Body of pancreas (tissue), 4 donors: ENCODE measurements around the gene CYP4V2. TPM values are rescaled to one million over a fixed set of nuclear protein-coding genes. Genes with fewer than 3 reads are reported as not detected.

Experiments used
- ATAC-seq: fragments of 150-250 bp; one replicate; pipeline ENCODE4 v1.9.1; 2016
- DNase-seq, 4 donors: peaks; one replicate each; pipeline ENCODE4 v3.0.0-alpha.2; 2019
- H3K27ac ChIP-seq, 4 donors: fragments of 200-600 bp; sonication (generic); 1 replicate in 3 of 4; 2 replicates in 1 of 4; pipeline versions ENCODE4 v1.5.1 to v1.6.1; 2016 to 2019; ENCODE audit warnings: mild to moderate bottlenecking in 1 of 4, mixed read lengths in 1 of 4, moderate library complexity in 1 of 4
- H3K27me3 ChIP-seq, 2 donors: fragments of 200-600 bp; sonication (generic); one replicate each; pipeline ENCODE4 v1.6.0; 2016; ENCODE audit warnings: mild to moderate bottlenecking in 1 of 2
- H3K36me3 ChIP-seq, 2 donors: fragments of 200-600 bp; sonication (generic); replicated peaks in 1 of 2; 2 replicates each; pipeline ENCODE4 v1.5.1; 2016; ENCODE audit warnings: low read depth in 2 of 2; ENCODE audit not compliant: insufficient read depth in 1 of 2
- H3K4me1 ChIP-seq: fragments of 200-600 bp; sonication (generic); one replicate; pipeline ENCODE4 v1.6.0; 2016
- H3K4me3 ChIP-seq, 2 donors: fragments of 200-600 bp; sonication (generic); 1 replicate in 1 of 2; 2 replicates in 1 of 2; pipeline ENCODE4 v1.5.1; 2016 to 2019
- H3K9me3 ChIP-seq, 3 donors: fragments of 200-600 bp; sonication (generic); 1 replicate in 2 of 3; 2 replicates in 1 of 3; pipeline ENCODE4 v1.5.1; 2016
- CTCF ChIP-seq, 7 experiments: fragments of 450-650 bp in 4 of 7; fragments of 200-600 bp in 3 of 7; sonication (generic) in 3 of 7; IDR thresholded peaks; one replicate each; pipeline ENCODE4 v1.5.1; 2016 to 2019; ENCODE audit warnings: antibody characterized with exemption in 7 of 7
- POLR2A ChIP-seq, 3 donors: fragments of 450-650 bp; IDR thresholded peaks; one replicate each; pipeline ENCODE4 v1.6.1; 2016; ENCODE audit warnings: antibody characterized with exemption in 3 of 3, mild to moderate bottlenecking in 2 of 3
- WGBS, 2 donors: methylation state at CpG; one replicate each; pipeline ENCODE4 v1.1.5; 2017; 5-methylcytosine and 5-hydroxymethylcytosine counted together
- intact Hi-C: fragments of 100-400 bp; cut with DNase I; formaldehyde crosslinking; loops from one replicate; pipeline ENCODE4 v1.15.1; 2023
- total RNA-seq, 2 donors: library from RNA; depleted of rRNA; stranded (reverse); fragments of >200 nt; gene quantifications; one replicate each; pipeline ENCODE4 v1.1.0, GENCODE V29; 2016

The CYP4V2 gene
- total RNA-seq, 2 donors from 2014 or later, result 62.8 to 65.3 TPM

- intact Hi-C loops, result no loop called here
- 83 to 88% methylated on average over 3 to 16 of the region's 17 CpGs for WGBS, 2 donors
- H3K36me3 ChIP-seq, result peaks cover 0 to 15% of the 10 kb centered on the region in 2 donors
- no peak for TF ChIP-seq CTCF (IDR thresholded peaks at IDR 0.05)
- TF ChIP-seq POLR2A (IDR thresholded peaks at IDR 0.05), result no peak
- ATAC-seq (no peak), DNase-seq (no peak)
- H3K9me3 ChIP-seq, result no peaks in the 10 kb centered on the region
- H3K4me3 ChIP-seq, result no peak overlapping the region
- no peaks in the 10 kb centered on the region for H3K27me3 ChIP-seq
- no peaks in the 10 kb centered on the region for H3K4me1 ChIP-seq
- H3K27ac ChIP-seq, result no peak overlapping the region
Observed at GRCh38 chr4:186158021-186158813, 33.1 kb upstream of the CYP4V2 start.

- 78 to 79% methylated on average over 5 of the region's 5 CpGs for WGBS, 2 donors
- Histone ChIP-seq H3K36me3 (peaks cover 0 to 15% of the 10 kb centered on the region in 2 donors), H3K27ac (no peak overlapping the region), H3K4me1 (no peaks in the 10 kb centered on the region), H3K4me3 (no peak overlapping the region), H3K9me3 (no peaks in the 10 kb centered on the region), H3K27me3 (no peaks in the 10 kb centered on the region)
- TF ChIP-seq POLR2A (IDR thresholded peaks at IDR 0.05), result no peak
- TF ChIP-seq CTCF (IDR thresholded peaks at IDR 0.05), result no peak
- no peak for ATAC-seq
- intact Hi-C loops, result no loop called here
- DNase-seq, result no peak
Observed at GRCh38 chr4:186158966-186159365, 32.4 kb upstream of the CYP4V2 start.

GRCh38 chr4:186159613-186160012, 31.8 kb upstream of the CYP4V2 start:
- no peak for TF ChIP-seq POLR2A (IDR thresholded peaks at IDR 0.05)
- TF ChIP-seq CTCF (IDR thresholded peaks at IDR 0.05), result no peak
- no peak overlapping the region for H3K4me3 ChIP-seq
- DNase-seq (no peak), ATAC-seq (no peak)
- no peaks in the 10 kb centered on the region for H3K4me1 ChIP-seq
- H3K36me3 ChIP-seq, result peaks cover 0 to 17% of the 10 kb centered on the region in 2 donors
- no peaks in the 10 kb centered on the region for H3K9me3 ChIP-seq
- no peak overlapping the region for H3K27ac ChIP-seq
- intact Hi-C loops, result no loop called here
- no peaks in the 10 kb centered on the region for H3K27me3 ChIP-seq
- WGBS, 2 donors, result 90% methylated on average over 6 of the region's 6 CpGs

- Histone ChIP-seq H3K27ac (no peak overlapping the region), H3K4me1 (no peaks in the 10 kb centered on the region), H3K27me3 (no peaks in the 10 kb centered on the region), H3K36me3 (peaks cover 0 to 17% of the 10 kb centered on the region in 2 donors), H3K4me3 (no peak overlapping the region), H3K9me3 (no peaks in the 10 kb centered on the region)
- 77 to 91% methylated on average over 6 of the region's 6 CpGs for WGBS, 2 donors
- DNase-seq, result no peak
- TF ChIP-seq CTCF (IDR thresholded peaks at IDR 0.05) (no peak), POLR2A (IDR thresholded peaks at IDR 0.05) (no peak)
- intact Hi-C loops, result no loop called here
- ATAC-seq, result no peak
Observed at GRCh38 chr4:186161138-186161537, 30.2 kb upstream of the CYP4V2 start.
